Measurements from ENCODE around the gene HYOU1. TPM values are rescaled to one million over a fixed set of nuclear protein-coding genes. Genes with fewer than 3 reads are reported as not detected.
A peak's percentile ranks its signal among the peaks of the same experiment; 100 is the strongest.

Gene HYOU1
- total RNA-seq, 1 experiment from 2014 or later, result 268 TPM

GRCh38 chr11:119051440-119052162 is 5.4 kb downstream of the HYOU1 start:
- POLR2A ChIA-PET, result no interaction called here
- BruUV-seq (replicated peaks), result TSS peak; percentile 42

DNA sequence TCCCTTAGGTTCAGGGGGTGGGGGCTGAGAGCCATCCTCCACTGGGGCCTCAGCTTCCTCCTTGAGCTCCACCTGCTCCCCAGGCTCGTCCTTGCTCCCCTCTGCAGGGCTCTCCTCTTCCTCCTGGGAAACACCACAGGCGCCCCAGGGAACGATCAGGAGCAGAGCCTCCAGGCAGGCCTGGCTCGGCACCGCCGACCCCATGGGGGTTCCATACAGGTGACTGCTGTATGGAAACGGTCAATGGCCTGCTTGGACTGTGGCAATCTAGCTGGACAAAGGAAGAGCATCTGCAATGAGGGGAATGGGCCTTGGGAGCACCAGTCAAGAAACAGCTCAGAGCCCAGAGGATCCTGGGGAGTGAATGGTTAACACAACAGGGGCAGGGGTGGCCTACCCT is 7.9 kb downstream of the HYOU1 start:
- Histone ChIP-seq H3K9me3 (ENCODE audit: control insufficient read depth, insufficient read depth, low read depth, low read length) (no peaks in the 10 kb centered on the region), H3K4me3 (ENCODE audit: low read depth in 2 of 2, low read length in 2 of 2) (no peak overlapping the region), H3K36me3 (ENCODE audit: control insufficient read depth, insufficient read depth, low read length) (peaks cover 14% of the 10 kb centered on the region; the same call in 1 of the 2 replicates), H3K27ac (ENCODE audit: low read length) (no peak overlapping the region), H3K27me3 (ENCODE audit: control insufficient read depth, insufficient read depth, low read length) (no peaks in the 10 kb centered on the region), H3K4me1 (ENCODE audit: control insufficient read depth, insufficient read depth, low read length) (no peaks in the 10 kb centered on the region)
- CTCF ChIA-PET, result no interaction called here
- intact Hi-C loops (cut with micrococcal nuclease; ENCODE audit: unreplicated experiment), result no loop called here
- in situ Hi-C loops (cut with HindIII; ENCODE audit: low pct_unique_long_range_greater_than_20kb, low sequenced_read_pairs), result no loop called here
- DNase-seq (ENCODE audit: low read depth, low spot score), result no peak
- POLR2A ChIA-PET, result no interaction called here
- no TSS peak for BruUV-seq (replicated peaks)
- no peak for ATAC-seq
- TF ChIP-seq POLR2AphosphoS5 (IDR thresholded peaks at IDR 0.05; ENCODE audit: low read depth, low read length), result no peak
- TF ChIP-seq, protein P1, sequence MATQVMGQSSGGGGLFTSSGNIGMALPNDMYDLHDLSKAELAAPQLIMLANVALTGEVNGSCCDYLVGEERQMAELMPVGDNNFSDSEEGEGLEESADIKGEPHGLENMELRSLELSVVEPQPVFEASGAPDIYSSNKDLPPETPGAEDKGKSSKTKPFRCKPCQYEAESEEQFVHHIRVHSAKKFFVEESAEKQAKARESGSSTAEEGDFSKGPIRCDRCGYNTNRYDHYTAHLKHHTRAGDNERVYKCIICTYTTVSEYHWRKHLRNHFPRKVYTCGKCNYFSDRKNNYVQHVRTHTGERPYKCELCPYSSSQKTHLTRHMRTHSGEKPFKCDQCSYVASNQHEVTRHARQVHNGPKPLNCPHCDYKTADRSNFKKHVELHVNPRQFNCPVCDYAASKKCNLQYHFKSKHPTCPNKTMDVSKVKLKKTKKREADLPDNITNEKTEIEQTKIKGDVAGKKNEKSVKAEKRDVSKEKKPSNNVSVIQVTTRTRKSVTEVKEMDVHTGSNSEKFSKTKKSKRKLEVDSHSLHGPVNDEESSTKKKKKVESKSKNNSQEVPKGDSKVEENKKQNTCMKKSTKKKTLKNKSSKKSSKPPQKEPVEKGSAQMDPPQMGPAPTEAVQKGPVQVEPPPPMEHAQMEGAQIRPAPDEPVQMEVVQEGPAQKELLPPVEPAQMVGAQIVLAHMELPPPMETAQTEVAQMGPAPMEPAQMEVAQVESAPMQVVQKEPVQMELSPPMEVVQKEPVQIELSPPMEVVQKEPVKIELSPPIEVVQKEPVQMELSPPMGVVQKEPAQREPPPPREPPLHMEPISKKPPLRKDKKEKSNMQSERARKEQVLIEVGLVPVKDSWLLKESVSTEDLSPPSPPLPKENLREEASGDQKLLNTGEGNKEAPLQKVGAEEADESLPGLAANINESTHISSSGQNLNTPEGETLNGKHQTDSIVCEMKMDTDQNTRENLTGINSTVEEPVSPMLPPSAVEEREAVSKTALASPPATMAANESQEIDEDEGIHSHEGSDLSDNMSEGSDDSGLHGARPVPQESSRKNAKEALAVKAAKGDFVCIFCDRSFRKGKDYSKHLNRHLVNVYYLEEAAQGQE (IDR thresholded peaks at IDR 0.05; ENCODE audit: insufficient read depth in 1 of 2, low read depth in 2 of 2, low read length in 1 of 2), result no peak
- TF ChIP-seq, protein P2, sequence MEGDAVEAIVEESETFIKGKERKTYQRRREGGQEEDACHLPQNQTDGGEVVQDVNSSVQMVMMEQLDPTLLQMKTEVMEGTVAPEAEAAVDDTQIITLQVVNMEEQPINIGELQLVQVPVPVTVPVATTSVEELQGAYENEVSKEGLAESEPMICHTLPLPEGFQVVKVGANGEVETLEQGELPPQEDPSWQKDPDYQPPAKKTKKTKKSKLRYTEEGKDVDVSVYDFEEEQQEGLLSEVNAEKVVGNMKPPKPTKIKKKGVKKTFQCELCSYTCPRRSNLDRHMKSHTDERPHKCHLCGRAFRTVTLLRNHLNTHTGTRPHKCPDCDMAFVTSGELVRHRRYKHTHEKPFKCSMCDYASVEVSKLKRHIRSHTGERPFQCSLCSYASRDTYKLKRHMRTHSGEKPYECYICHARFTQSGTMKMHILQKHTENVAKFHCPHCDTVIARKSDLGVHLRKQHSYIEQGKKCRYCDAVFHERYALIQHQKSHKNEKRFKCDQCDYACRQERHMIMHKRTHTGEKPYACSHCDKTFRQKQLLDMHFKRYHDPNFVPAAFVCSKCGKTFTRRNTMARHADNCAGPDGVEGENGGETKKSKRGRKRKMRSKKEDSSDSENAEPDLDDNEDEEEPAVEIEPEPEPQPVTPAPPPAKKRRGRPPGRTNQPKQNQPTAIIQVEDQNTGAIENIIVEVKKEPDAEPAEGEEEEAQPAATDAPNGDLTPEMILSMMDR (IDR thresholded peaks at IDR 0.05), result no peak
- no peak for TF ChIP-seq SIN3A (IDR thresholded peaks at IDR 0.05; ENCODE audit: borderline replicate concordance, insufficient read depth, low read depth, low read length)
- TF ChIP-seq TCF7L2 (IDR thresholded peaks at IDR 0.05; ENCODE audit: low read depth, low read length), result no peak

More at GRCh38 chr11:119051440-119052162, 5.4 kb downstream of the HYOU1 start:
- Histone ChIP-seq H3K4me3 (ENCODE audit: low read depth in 2 of 2, low read length in 2 of 2) (no peak overlapping the region), H3K27ac (ENCODE audit: low read length) (no peak overlapping the region), H3K9me3 (ENCODE audit: control insufficient read depth, insufficient read depth, low read depth, low read length) (no peaks in the 10 kb centered on the region), H3K27me3 (ENCODE audit: control insufficient read depth, insufficient read depth, low read length) (no peaks in the 10 kb centered on the region), H3K36me3 (ENCODE audit: control insufficient read depth, insufficient read depth, low read length) (peaks cover 19% of the 10 kb centered on the region; the same call in 1 of the 2 replicates), H3K4me1 (ENCODE audit: control insufficient read depth, insufficient read depth, low read length) (0 out of 2 replicates have a peak, but pooled peaks cover 4% of the 10 kb centered on the region)
- CTCF ChIA-PET, result interaction anchor here (0.5 to 0.6 kb wide), 2 partner anchors 155 to 1868 kb away, joined by 4 to 5 read pairs; partner anchors contain the start of gene CBL
- DNase-seq (ENCODE audit: low read depth, low spot score) (no peak), ATAC-seq (no peak)
- TF ChIP-seq TCF7L2 (IDR thresholded peaks at IDR 0.05; ENCODE audit: low read depth, low read length), result no peak
- TF ChIP-seq, protein P2 (IDR thresholded peaks at IDR 0.05), result no peak
- TF ChIP-seq, protein P1 (IDR thresholded peaks at IDR 0.05; ENCODE audit: insufficient read depth in 1 of 2, low read depth in 2 of 2, low read length in 1 of 2), result no peak
- TF ChIP-seq SIN3A (IDR thresholded peaks at IDR 0.05; ENCODE audit: borderline replicate concordance, insufficient read depth, low read depth, low read length), result no peak
- no peak for TF ChIP-seq POLR2AphosphoS5 (IDR thresholded peaks at IDR 0.05; ENCODE audit: low read depth, low read length)
- in situ Hi-C loops (cut with HindIII; ENCODE audit: low pct_unique_long_range_greater_than_20kb, low sequenced_read_pairs) (no loop called here), intact Hi-C loops (cut with micrococcal nuclease; ENCODE audit: unreplicated experiment) (no loop called here)
